HepG2 (cell line): Measurements from ENCODE around the gene SLC9C2. TPM values are rescaled to one million over a fixed set of nuclear protein-coding genes. Genes with fewer than 3 reads are reported as not detected.

Source experiments
- CBFB ChIP-seq: sonication (generic); formaldehyde crosslinking; IDR thresholded peaks from 2 replicates; pipeline ENCODE4 v1.4.0; 2020; ENCODE audit warnings: missing genetic modification reagents
- CCDC6 ChIP-seq: sonication (generic); formaldehyde crosslinking; IDR thresholded peaks from 2 replicates; pipeline ENCODE4 v1.8.1; 2022; ENCODE audit warnings: mild to moderate bottlenecking, missing genetic modification reagents, moderate library complexity
- EED ChIP-seq: sonication (generic); formaldehyde crosslinking; IDR thresholded peaks from 2 replicates; pipeline ENCODE4 v1.5.0; 2020; ENCODE audit warnings: mild to moderate bottlenecking, missing genetic modification reagents
- EHMT2 ChIP-seq: fragments of 200-600 bp; sonication (generic); IDR thresholded peaks from 2 replicates; pipeline ENCODE4 v1.7.0; 2017; ENCODE audit warnings: antibody characterized with exemption, low read depth, low read length, borderline replicate concordance
- FIP1L1 ChIP-seq: fragments of 200-400 bp; formaldehyde crosslinking; IDR thresholded peaks from 2 replicates; pipeline ENCODE4 v1.6.1; 2018; ENCODE audit warnings: low read depth, mild to moderate bottlenecking, low read length, moderate library complexity, borderline replicate concordance; ENCODE audit not compliant: insufficient read depth
- ISX ChIP-seq: sonication (generic); formaldehyde crosslinking; conservative IDR thresholded peaks from 2 replicates; pipeline ENCODE4 v1.5.0; 2020; ENCODE audit warnings: missing genetic modification reagents
- NCOA5 ChIP-seq: sonication (generic); formaldehyde crosslinking; IDR thresholded peaks from 2 replicates; pipeline ENCODE4 v1.4.0; 2020; ENCODE audit warnings: missing genetic modification reagents
- PRDM15 ChIP-seq: sonication (generic); formaldehyde crosslinking; IDR thresholded peaks from 2 replicates; pipeline ENCODE4 v1.4.0; 2020; ENCODE audit warnings: missing genetic modification reagents
- SETDB1 ChIP-seq: sonication (generic); formaldehyde crosslinking; IDR thresholded peaks from 2 replicates; pipeline ENCODE4 v1.5.1; 2020; ENCODE audit warnings: missing genetic modification reagents, mild to moderate bottlenecking, borderline replicate concordance
- SMARCE1 ChIP-seq: fragments of 450-650 bp; IDR thresholded peaks from 2 replicates; pipeline ENCODE4 v1.6.1; 2017; ENCODE audit warnings: borderline replicate concordance
- ZBED4 ChIP-seq: sonication (generic); formaldehyde crosslinking; IDR thresholded peaks from 2 replicates; pipeline ENCODE4 v1.4.0; 2020; ENCODE audit warnings: missing genetic modification reagents, borderline replicate concordance
- ZBTB2 ChIP-seq: sonication (generic); formaldehyde crosslinking; IDR thresholded peaks from 2 replicates; pipeline ENCODE4 v1.8.0; 2022; ENCODE audit warnings: low read depth, missing genetic modification reagents
- ZBTB39 ChIP-seq: sonication (generic); formaldehyde crosslinking; IDR thresholded peaks from 2 replicates; pipeline ENCODE4 v1.5.0; 2020; ENCODE audit warnings: missing genetic modification reagents
- ZNF335 ChIP-seq: sonication (generic); formaldehyde crosslinking; IDR thresholded peaks from 2 replicates; pipeline ENCODE4 v1.4.0; 2020; ENCODE audit warnings: missing genetic modification reagents
- ZNF709 ChIP-seq: sonication (generic); formaldehyde crosslinking; IDR thresholded peaks from 2 replicates; pipeline ENCODE4 v1.5.0; 2020; ENCODE audit warnings: mild to moderate bottlenecking, missing genetic modification reagents
- ZNF773 ChIP-seq: sonication (generic); formaldehyde crosslinking; IDR thresholded peaks from 2 replicates; pipeline ENCODE4 v1.4.0; 2020; ENCODE audit warnings: missing genetic modification reagents, borderline replicate concordance
- polyA plus RNA-seq, 8 experiments: library from polyadenylated mRNA; depleted of rRNA in 3 of 8; stranded (reverse) in 7 of 8; unstranded in 1 of 8; fragments of >200 nt; fragmentation: Illumina TruSeq in 4 of 8; extraction: Trizol in 4 of 8; gene quantifications; 2 replicates each; pipeline versions ENCODE4 v1.2.1 to v1.2.3, GENCODE V29; 2011 to 2016; ENCODE audit warnings: low read depth in 4 of 8, missing spikeins in 1 of 8, mixed read lengths in 1 of 8; ENCODE audit not compliant: insufficient read depth in 1 of 8
- total RNA-seq, 5 experiments: library from RNA; depleted of rRNA; stranded (reverse); fragments of >200 nt; fragmentation: Illumina TruSeq; extraction: Trizol; gene quantifications; 2 replicates each; pipeline ENCODE4 v1.2.3, GENCODE V29; 2016; ENCODE audit warnings: low read depth in 1 of 5

SLC9C2 gene
- total and polyA plus RNA-seq, 2 of the 13 experiments (the other 11 are each of a cell fraction or from before 2014, with no cell fraction given), result 0.03 TPM; not detected in 1

GRCh38 chr1:173476665-173477285, 126.1 kb downstream of the SLC9C2 start (continued):
- TF ChIP-seq ZNF773 (CRISPR knock-in tag), result no peak
- TF ChIP-seq EED (CRISPR knock-in tag), result no peak
- no peak for TF ChIP-seq ZNF709 (CRISPR knock-in tag)
- TF ChIP-seq CBFB (CRISPR knock-in tag), result 0 out of 2 replicates have a peak, but pooled peaks have one; percentile 9
- no peak for TF ChIP-seq EHMT2
- no peak for TF ChIP-seq FIP1L1
- TF ChIP-seq ZNF335 (CRISPR knock-in tag), result no peak
- peak; percentile 90 for TF ChIP-seq CCDC6 (CRISPR knock-in tag)
- no peak for TF ChIP-seq ISX (CRISPR knock-in tag)
- TF ChIP-seq SMARCE1, result no peak
- no peak for TF ChIP-seq NCOA5
- no peak for TF ChIP-seq ZBTB2 (CRISPR knock-in tag)
- no peak for TF ChIP-seq ZBED4 (CRISPR knock-in tag)
- TF ChIP-seq ZBTB39 (CRISPR knock-in tag), result peak; percentile 70; the same call in 1 of the 2 replicates
- no peak for TF ChIP-seq PRDM15 (CRISPR knock-in tag)
- no peak for TF ChIP-seq SETDB1 (CRISPR knock-in tag)
